HTERT RPE-1 (cell line): Measurements from ENCODE around the gene LEKR1.
"Not testable (repeated sequence)": the region's sequence is repeated elsewhere in the genome, so short reads cannot be mapped to it uniquely, and the experiment has no call there.

Experiments used
- in situ Hi-C: fragments of 300-500 bp; cut with MboI; formaldehyde crosslinking; loops from 4 replicates; pipeline ENCODE4 v1.14.3; 2020; ENCODE audit warnings: low sequenced_read_pairs

LEKR1 gene

GRCh38 chr3:156826144-156826895 lies at the start of gene LEKR1:
TSS of gene LEKR1 (plus strand) at chr3:156826353. CDS start at chr3:156829330, 2,977 bp downstream.
- in situ Hi-C loops: no loop called here

DNA sequence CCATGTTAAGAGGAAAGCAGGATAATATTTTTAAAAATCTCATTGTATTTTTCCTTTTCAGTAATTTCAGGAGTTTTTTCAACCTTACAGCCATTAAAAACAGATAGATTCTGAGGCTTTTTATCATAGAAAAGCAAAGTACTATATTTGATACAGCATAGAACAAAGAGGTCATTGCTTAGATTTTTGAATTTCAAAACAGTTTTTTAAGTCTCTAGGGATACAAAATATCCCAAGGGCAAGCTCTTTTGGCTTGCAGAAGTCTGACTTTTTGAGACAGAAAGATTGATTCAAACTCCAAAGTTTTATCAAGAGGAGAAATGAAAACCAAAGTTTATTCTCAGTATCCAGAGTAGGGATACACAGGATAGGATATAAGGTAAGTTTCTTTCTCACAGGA lies 49.3 kb upstream of the LEKR1 start:
- in situ Hi-C loops: no loop called here

DNA sequence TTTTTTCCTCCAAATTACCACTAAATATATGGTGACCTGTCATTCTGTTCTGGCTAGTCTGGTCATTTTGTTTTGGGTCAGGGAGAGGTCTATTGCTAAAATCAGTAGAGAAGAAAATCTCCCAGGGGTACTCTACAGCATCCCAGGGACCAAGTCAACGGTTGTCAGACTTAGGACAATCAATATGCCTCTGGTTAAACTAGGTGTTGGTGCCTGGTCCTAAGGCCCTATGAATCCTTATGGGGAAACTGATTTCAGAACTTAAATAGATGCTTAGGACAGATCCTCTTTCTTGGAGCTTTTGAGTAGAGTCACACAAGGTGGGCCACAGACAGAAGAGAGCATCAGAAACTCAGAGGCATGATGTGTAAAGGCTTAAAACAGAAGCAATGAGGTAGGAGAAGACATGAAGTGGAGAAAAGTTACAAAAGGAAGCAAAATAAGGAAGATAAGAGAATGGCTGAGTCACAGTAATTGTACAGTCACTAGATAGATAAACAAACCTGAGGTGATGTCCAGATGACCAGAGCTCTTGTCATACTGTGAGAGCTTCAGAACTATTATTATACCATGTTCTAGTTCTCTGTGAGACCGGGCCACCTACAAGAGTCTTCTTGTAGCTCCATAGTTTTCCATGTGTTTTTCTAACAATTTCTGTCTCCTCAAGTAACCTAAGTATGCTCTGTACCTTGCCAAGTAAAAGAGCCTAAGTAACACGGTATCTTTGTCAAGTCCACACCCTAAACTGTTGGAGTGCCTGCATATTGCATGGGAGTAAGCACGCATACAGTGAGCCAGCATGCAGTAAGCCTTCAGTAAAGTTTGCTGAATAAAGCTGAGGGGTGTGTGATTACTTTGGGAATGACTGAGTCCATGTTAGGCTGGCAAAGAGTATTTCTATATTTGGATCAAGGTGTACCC lies 44.6 kb upstream of the LEKR1 start:
- in situ Hi-C loops: no loop called here

- in situ Hi-C loops: no loop called here
Measured at GRCh38 chr3:156782319-156782718, 43.8 kb upstream of the LEKR1 start.

DNA sequence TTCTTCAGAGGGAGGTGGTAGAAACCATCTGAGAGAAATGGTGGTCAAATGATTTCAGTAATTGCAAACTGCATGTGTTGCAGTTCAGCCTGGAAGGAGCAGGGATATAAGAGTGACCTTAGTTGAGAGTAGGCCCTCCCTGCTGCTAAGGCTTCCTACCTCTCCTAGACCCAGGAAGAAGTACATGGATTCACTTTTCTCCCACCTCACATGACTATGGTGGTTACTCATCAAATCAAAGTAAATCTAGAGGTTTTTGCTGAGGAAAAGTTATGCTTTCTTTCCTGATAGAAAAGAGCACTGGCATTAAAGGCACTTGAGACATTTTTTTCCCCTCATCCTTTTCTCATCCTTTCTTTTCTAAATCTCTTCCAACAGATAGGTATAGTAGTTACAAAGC lies 43.2 kb upstream of the LEKR1 start:
- in situ Hi-C loops: no loop called here

DNA sequence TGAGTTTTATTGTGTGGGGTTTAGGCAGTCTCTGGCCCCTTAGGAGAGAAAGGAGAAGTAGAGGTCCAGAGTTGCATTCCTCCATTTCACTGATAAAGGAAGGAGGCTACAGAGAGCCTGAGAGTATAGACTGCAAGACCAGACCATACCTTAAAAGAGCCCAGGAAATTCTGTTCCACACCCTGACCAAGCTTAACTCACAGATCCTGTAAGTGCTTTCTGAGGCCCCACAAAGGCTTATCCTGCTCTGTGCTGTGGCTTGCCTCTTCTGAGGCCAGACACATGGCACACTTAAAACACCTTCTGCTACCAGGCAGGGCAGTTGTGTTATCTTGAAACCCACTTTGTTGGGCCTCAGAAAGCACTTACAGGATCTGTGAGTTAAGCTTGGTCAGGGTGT lies 39.2 kb upstream of the LEKR1 start:
- in situ Hi-C loops: no loop called here

DNA sequence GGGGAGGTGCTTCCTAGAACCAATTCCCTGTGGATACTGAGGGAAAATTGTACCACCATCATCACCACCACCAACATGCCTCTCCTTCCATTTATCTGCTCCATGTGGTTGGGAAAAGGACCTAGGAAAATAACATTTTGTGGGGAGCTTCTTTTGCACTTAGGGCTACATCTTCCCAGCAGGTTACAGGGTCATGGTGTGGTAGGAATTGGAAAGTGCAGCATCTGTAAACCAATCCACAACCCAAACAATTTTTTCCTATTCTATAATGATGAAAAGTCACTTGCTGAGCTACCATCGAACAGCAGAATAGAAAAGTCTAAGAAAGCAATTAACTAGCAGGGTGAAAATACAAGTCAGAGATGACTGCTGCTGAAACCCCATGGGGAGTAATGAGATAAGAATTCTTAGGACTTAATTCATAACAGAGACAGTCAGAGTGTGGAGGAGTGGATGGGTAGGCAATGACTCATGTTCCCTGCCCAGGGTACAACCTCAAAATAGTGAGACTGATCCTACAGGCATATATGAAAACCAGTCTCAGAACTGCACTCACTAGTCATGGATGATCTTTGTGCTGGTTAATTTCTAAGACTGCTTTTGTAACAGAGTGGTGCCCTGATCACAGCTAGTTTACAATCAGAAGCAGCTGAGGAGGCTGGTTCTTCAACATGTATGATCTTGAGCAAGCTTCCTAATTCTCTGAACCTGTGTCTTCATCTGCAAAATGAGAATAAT lies 38.1 kb upstream of the LEKR1 start:
- in situ Hi-C loops: no loop called here

GRCh38 chr3:156788846-156789245 lies 37.3 kb upstream of the LEKR1 start:
- in situ Hi-C loops: no loop called here

- in situ Hi-C loops: no loop called here
Measured at GRCh38 chr3:156790156-156790555, 36.0 kb upstream of the LEKR1 start.

DNA sequence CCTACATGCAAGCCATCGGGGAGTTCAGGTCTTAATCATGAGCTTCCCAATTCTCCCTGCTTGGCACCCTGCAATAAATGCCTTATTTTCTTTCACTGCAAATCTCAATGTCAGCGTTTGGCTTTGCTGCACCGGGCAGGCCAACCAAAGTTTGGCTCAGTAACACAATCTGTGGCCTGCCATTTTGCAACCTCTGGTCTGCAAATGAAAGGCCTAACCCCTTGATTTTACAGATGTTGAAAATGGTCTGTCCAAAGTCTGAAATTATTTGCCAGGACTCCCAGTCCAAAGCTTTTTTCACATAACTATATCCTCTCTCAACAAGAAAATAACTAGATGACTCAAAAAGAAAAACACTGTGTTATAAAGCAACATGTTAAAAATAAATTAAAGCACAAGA lies 34.0 kb upstream of the LEKR1 start:
- in situ Hi-C loops: no loop called here

- in situ Hi-C loops: no loop called here
Measured at GRCh38 chr3:156792536-156792935, 33.6 kb upstream of the LEKR1 start.

DNA sequence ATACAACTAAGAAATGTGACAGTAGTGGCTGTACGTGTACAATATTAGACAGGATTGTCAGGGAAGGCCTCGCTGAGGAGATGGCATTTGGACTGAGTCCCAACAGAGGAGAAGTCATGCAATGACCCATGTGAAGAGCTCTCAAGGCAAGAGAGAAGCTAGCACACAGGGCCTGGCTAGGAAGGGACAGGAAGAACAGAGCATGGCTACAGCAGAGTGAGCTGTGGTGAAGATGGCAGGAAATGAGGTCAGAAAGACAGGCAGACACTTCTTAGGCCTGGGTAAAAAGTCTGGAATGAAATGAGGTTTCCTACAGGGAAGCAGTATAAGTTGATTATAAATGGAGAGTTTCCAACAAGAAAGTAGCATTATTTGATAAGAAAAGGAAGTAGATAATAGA lies 33.2 kb upstream of the LEKR1 start:
- in situ Hi-C loops: no loop called here

- in situ Hi-C loops: no loop called here
Measured at GRCh38 chr3:156793400-156793799, 32.8 kb upstream of the LEKR1 start.

DNA sequence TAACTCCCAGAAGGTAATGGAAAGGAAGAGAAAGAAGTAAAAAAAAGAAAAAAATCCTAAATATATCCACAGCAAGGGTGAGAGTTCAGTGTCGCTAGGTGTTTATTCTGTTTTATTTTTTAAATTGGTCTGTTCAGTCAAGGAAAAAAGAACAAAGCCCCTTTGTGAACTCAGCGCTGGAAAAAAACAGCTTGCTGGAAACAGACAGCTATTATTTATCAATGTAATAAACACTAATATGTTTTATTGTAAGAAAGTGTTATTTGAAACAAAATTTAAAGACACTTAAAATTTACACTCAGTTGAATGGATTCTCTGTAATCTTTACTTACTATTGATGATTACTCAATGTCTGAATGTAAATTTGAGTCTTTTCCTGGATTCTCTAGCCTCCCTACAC lies 32.3 kb upstream of the LEKR1 start:
- in situ Hi-C loops: no loop called here

DNA sequence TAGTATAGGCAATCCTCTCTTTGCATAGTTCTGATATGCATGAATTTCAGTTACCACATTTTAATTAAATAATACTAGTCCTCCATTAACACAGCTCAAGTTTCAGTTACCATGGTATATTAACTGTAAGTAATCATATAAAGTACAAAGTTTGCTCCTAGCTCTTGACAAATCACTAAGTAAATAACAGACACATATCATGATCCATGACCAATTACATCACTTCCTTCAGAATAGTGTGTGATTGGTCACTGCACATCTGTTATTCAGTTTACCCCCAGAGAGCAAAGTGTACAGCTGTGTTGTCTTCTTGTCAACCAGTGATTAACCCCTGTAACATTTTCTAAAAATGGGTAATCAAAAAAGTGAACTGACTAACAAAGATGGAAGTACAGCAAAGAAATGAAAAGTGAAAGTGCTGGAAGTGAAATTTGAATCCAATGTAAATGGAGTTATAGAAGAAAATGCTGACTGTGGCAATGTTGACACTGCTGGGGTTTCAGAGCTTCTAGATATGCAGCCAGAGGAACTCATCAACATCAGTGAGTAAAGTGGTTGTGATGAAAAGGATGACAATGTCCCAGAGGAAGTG lies 30.2 kb upstream of the LEKR1 start:
- in situ Hi-C loops: no loop called here

DNA sequence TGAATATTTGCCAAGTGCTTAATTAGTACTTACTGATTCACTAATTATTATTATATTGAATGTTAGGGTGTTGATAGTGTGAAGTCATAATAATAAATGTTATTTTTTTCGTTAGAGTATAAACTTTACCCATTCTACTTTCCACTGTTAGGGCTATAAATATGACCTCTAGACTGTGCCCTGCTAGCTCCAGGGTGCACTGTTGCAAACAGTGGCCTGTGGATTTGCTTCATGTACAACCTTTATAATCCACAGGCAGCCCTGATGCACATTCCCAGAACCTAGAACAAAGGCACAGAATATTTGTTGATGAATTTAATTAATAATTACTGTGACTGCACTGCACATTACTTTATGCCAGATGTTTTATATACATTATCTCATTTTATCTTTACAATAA lies 28.8 kb upstream of the LEKR1 start:
- in situ Hi-C loops: no loop called here

DNA sequence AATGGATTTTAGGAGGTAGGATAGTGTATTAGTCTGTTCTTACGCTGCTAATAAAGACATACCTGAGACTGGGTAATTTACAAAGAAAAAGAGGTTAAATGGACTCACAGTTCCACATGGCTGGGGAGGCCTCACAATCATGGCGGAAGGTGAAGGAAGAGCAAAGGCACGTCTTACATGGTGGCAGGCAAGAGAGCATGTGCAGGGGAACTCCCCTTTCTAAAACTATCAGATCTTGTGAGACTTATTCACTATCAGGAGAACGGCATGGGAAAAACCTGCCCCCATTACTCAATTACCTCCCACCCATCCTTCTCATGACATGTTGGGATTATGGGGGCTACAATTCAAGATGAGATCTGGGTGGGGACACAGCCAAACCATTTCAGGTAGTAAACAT lies 25.9 kb upstream of the LEKR1 start:
- in situ Hi-C loops: not testable (repeated sequence)

- in situ Hi-C loops: no loop called here
Measured at GRCh38 chr3:156801746-156802145, 24.4 kb upstream of the LEKR1 start.

DNA sequence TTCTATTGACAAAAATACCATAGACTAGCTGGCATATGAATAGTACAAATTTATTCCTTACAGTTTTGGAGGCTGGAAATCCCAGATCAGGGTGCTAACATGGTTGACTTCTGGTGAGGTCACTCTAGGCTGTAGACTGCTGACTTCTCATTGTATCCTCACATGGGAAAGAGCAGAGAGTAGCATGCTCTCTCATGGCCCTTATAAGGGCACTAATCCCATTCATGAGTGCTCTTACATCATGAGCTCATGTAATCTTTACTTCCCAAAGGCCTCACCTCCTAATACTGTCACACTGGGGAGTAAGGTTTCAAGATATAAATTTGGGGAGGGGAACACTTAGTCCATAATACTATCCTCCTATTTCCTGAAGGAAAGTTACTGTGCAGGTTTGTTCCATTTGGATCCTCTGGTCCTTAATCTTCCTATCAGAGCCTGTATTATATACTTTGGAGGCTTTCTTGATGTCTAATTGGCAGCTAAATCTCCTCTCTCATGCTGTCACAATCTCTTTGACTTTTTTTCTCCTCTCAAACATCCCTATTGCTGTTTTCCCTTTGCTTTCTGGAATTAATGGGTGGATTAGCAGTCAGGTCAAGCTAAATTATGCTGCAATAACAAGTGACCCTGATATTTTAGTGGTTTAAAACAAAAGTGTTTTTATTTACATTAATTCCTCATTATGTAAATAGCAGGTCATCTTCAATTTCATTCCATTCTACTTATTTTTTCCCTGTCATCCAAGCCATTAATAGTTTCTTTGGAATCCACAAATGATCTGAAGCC lies 23.1 kb upstream of the LEKR1 start:
- in situ Hi-C loops: no loop called here
